Measurements from ENCODE around the gene ZNF621.
"Not testable (repeated sequence)": the region's sequence is repeated elsewhere in the genome, so short reads cannot be mapped to it uniquely, and the experiment has no call there.

ZNF621 gene

GRCh38 chr3:40546816-40547215, 22.1 kb downstream of the ZNF621 start:
- H3K27me3 ChIP-seq (ENCODE audit: control insufficient read depth, insufficient read depth, low read length), result no peaks in the 10 kb centered on the region
- no peaks in the 10 kb centered on the region for H3K4me1 ChIP-seq (ENCODE audit: control insufficient read depth, low read depth, low read length)
- no peaks in the 10 kb centered on the region for H3K36me3 ChIP-seq (ENCODE audit: control insufficient read depth, low read depth, low read length)
- H3K4me3 ChIP-seq (ENCODE audit: low read length), result no peak overlapping the region
- no peak overlapping the region for H3K27ac ChIP-seq (ENCODE audit: low read length)
- no peak overlapping the region for H3K9ac ChIP-seq (ENCODE audit: low read length)
- peaks cover 5% of the 10 kb centered on the region for H3K9me3 ChIP-seq (ENCODE audit: control insufficient read depth, low read depth, low read length)

- H3K27ac ChIP-seq (ENCODE audit: low read length), result no peak overlapping the region
- no peak overlapping the region for H3K9ac ChIP-seq (ENCODE audit: low read length)
- no peak overlapping the region for H3K4me3 ChIP-seq (ENCODE audit: low read length)
- peaks cover 5% of the 10 kb centered on the region for H3K9me3 ChIP-seq (ENCODE audit: control insufficient read depth, low read depth, low read length)
- no peaks in the 10 kb centered on the region for H3K36me3 ChIP-seq (ENCODE audit: control insufficient read depth, low read depth, low read length)
- no peaks in the 10 kb centered on the region for H3K27me3 ChIP-seq (ENCODE audit: control insufficient read depth, insufficient read depth, low read length)
- H3K4me1 ChIP-seq (ENCODE audit: control insufficient read depth, low read depth, low read length), result no peaks in the 10 kb centered on the region
These were observed 25.4 kb downstream of the ZNF621 start for GRCh38 chr3:40550167-40550566.

GRCh38 chr3:40557575-40558161, 32.9 kb downstream of the ZNF621 start:
- no peak overlapping the region for H3K4me3 ChIP-seq (ENCODE audit: low read length)
- no peaks in the 10 kb centered on the region for H3K36me3 ChIP-seq (ENCODE audit: control insufficient read depth, low read depth, low read length)

GRCh38 chr3:40562482-40562881, 37.7 kb downstream of the ZNF621 start:
- not testable (repeated sequence) for H3K9ac ChIP-seq (ENCODE audit: low read length); H3K27me3 ChIP-seq (ENCODE audit: control insufficient read depth, insufficient read depth, low read length); H3K36me3 ChIP-seq (ENCODE audit: control insufficient read depth, low read depth, low read length); H3K27ac ChIP-seq (ENCODE audit: low read length); H3K4me3 ChIP-seq (ENCODE audit: low read length); H3K9me3 ChIP-seq (ENCODE audit: control insufficient read depth, low read depth, low read length)
- H3K4me1 ChIP-seq (ENCODE audit: control insufficient read depth, low read depth, low read length), result peaks cover 11% of the 10 kb centered on the region

More at GRCh38 chr3:40557575-40558161, 32.9 kb downstream of the ZNF621 start:
- no peaks in the 10 kb centered on the region for H3K9me3 ChIP-seq (ENCODE audit: control insufficient read depth, low read depth, low read length)
- H3K27me3 ChIP-seq (ENCODE audit: control insufficient read depth, insufficient read depth, low read length), result no peaks in the 10 kb centered on the region
- H3K4me1 ChIP-seq (ENCODE audit: control insufficient read depth, low read depth, low read length), result no peaks in the 10 kb centered on the region
- H3K9ac ChIP-seq (ENCODE audit: low read length), result no peak overlapping the region
- no peak overlapping the region for H3K27ac ChIP-seq (ENCODE audit: low read length)

GRCh38 chr3:40565629-40566028, 40.9 kb downstream of the ZNF621 start:
- H3K9ac ChIP-seq (ENCODE audit: low read length); H3K27ac ChIP-seq (ENCODE audit: low read length); H3K27me3 ChIP-seq (ENCODE audit: control insufficient read depth, insufficient read depth, low read length); H3K36me3 ChIP-seq (ENCODE audit: control insufficient read depth, low read depth, low read length); H3K9me3 ChIP-seq (ENCODE audit: control insufficient read depth, low read depth, low read length); H3K4me3 ChIP-seq (ENCODE audit: low read length): not testable (repeated sequence)
- H3K4me1 ChIP-seq (ENCODE audit: control insufficient read depth, low read depth, low read length), result peaks cover 11% of the 10 kb centered on the region

- Histone ChIP-seq H3K27me3 (ENCODE audit: control insufficient read depth, insufficient read depth, low read length) (no peaks in the 10 kb centered on the region), H3K36me3 (ENCODE audit: control insufficient read depth, low read depth, low read length) (no peaks in the 10 kb centered on the region), H3K4me3 (ENCODE audit: low read length) (no peak overlapping the region), H3K9ac (ENCODE audit: low read length) (no peak overlapping the region), H3K4me1 (ENCODE audit: control insufficient read depth, low read depth, low read length) (peaks cover 11% of the 10 kb centered on the region), H3K9me3 (ENCODE audit: control insufficient read depth, low read depth, low read length) (no peaks in the 10 kb centered on the region), H3K27ac (ENCODE audit: low read length) (no peak overlapping the region)
These were observed 41.9 kb downstream of the ZNF621 start for GRCh38 chr3:40566694-40567093.

GRCh38 chr3:40572588-40572987, 47.8 kb downstream of the ZNF621 start:
- H3K27ac ChIP-seq (ENCODE audit: low read length), result no peak overlapping the region
- H3K27me3 ChIP-seq (ENCODE audit: control insufficient read depth, insufficient read depth, low read length), result no peaks in the 10 kb centered on the region
- H3K36me3 ChIP-seq (ENCODE audit: control insufficient read depth, low read depth, low read length), result no peaks in the 10 kb centered on the region
- peaks cover 2% of the 10 kb centered on the region for H3K4me1 ChIP-seq (ENCODE audit: control insufficient read depth, low read depth, low read length)
- no peaks in the 10 kb centered on the region for H3K9me3 ChIP-seq (ENCODE audit: control insufficient read depth, low read depth, low read length)
- H3K9ac ChIP-seq (ENCODE audit: low read length), result no peak overlapping the region
- H3K4me3 ChIP-seq (ENCODE audit: low read length), result no peak overlapping the region

- Histone ChIP-seq H3K36me3 (ENCODE audit: control insufficient read depth, low read depth, low read length) (no peaks in the 10 kb centered on the region), H3K4me1 (ENCODE audit: control insufficient read depth, low read depth, low read length) (peaks cover 2% of the 10 kb centered on the region), H3K9ac (ENCODE audit: low read length) (no peak overlapping the region), H3K9me3 (ENCODE audit: control insufficient read depth, low read depth, low read length) (no peaks in the 10 kb centered on the region), H3K27me3 (ENCODE audit: control insufficient read depth, insufficient read depth, low read length) (no peaks in the 10 kb centered on the region), H3K4me3 (ENCODE audit: low read length) (no peak overlapping the region), H3K27ac (ENCODE audit: low read length) (no peak overlapping the region)
These were observed 49.3 kb downstream of the ZNF621 start for GRCh38 chr3:40574050-40574449.

GRCh38 chr3:40574661-40575060, 49.9 kb downstream of the ZNF621 start:
- Histone ChIP-seq H3K4me3 (ENCODE audit: low read length) (no peak overlapping the region), H3K9me3 (ENCODE audit: control insufficient read depth, low read depth, low read length) (no peaks in the 10 kb centered on the region), H3K4me1 (ENCODE audit: control insufficient read depth, low read depth, low read length) (peaks cover 2% of the 10 kb centered on the region), H3K27me3 (ENCODE audit: control insufficient read depth, insufficient read depth, low read length) (no peaks in the 10 kb centered on the region), H3K9ac (ENCODE audit: low read length) (no peak overlapping the region), H3K36me3 (ENCODE audit: control insufficient read depth, low read depth, low read length) (no peaks in the 10 kb centered on the region), H3K27ac (ENCODE audit: low read length) (no peak overlapping the region)

- no peaks in the 10 kb centered on the region for H3K36me3 ChIP-seq (ENCODE audit: control insufficient read depth, low read depth, low read length)
- H3K4me1 ChIP-seq (ENCODE audit: control insufficient read depth, low read depth, low read length), result peaks cover 2% of the 10 kb centered on the region
- no peak overlapping the region for H3K4me3 ChIP-seq (ENCODE audit: low read length)
- H3K27ac ChIP-seq (ENCODE audit: low read length), result no peak overlapping the region
- H3K9me3 ChIP-seq (ENCODE audit: control insufficient read depth, low read depth, low read length), result no peaks in the 10 kb centered on the region
- no peaks in the 10 kb centered on the region for H3K27me3 ChIP-seq (ENCODE audit: control insufficient read depth, insufficient read depth, low read length)
- no peak overlapping the region for H3K9ac ChIP-seq (ENCODE audit: low read length)
These were observed 51.6 kb downstream of the ZNF621 start for GRCh38 chr3:40576396-40576795.

GRCh38 chr3:40580494-40581091, 55.8 kb downstream of the ZNF621 start:
- Histone ChIP-seq H3K9me3 (ENCODE audit: control insufficient read depth, low read depth, low read length) (no peaks in the 10 kb centered on the region), H3K9ac (ENCODE audit: low read length) (no peak overlapping the region), H3K4me1 (ENCODE audit: control insufficient read depth, low read depth, low read length) (peaks cover 13% of the 10 kb centered on the region), H3K4me3 (ENCODE audit: low read length) (no peak overlapping the region), H3K27ac (ENCODE audit: low read length) (no peak overlapping the region), H3K36me3 (ENCODE audit: control insufficient read depth, low read depth, low read length) (no peaks in the 10 kb centered on the region), H3K27me3 (ENCODE audit: control insufficient read depth, insufficient read depth, low read length) (no peaks in the 10 kb centered on the region)

GRCh38 chr3:40581166-40581565, 56.4 kb downstream of the ZNF621 start:
- Histone ChIP-seq H3K27ac (ENCODE audit: low read length) (no peak overlapping the region), H3K9me3 (ENCODE audit: control insufficient read depth, low read depth, low read length) (no peaks in the 10 kb centered on the region), H3K27me3 (ENCODE audit: control insufficient read depth, insufficient read depth, low read length) (no peaks in the 10 kb centered on the region), H3K9ac (ENCODE audit: low read length) (no peak overlapping the region), H3K36me3 (ENCODE audit: control insufficient read depth, low read depth, low read length) (no peaks in the 10 kb centered on the region), H3K4me1 (ENCODE audit: control insufficient read depth, low read depth, low read length) (peaks cover 18% of the 10 kb centered on the region), H3K4me3 (ENCODE audit: low read length) (no peak overlapping the region)
